UCSD-AML1 (cell line): ENCODE results near the gene MAN2B2.

Experiments used
- DNase-seq: peaks from one replicate; lab custom pipeline; 2025; ENCODE audit not compliant: unreplicated experiment; lab: John Stamatoyannopoulos, UW

The MAN2B2 gene

GRCh38 chr4:6566391-6567190 lies 8.4 kb upstream of the MAN2B2 start:
- no peak for DNase-seq

GRCh38 chr4:6567218-6567617 lies 7.8 kb upstream of the MAN2B2 start:
- DNase-seq, result no peak

- no peak for DNase-seq
These were observed 6.8 kb upstream of the MAN2B2 start for GRCh38 chr4:6568148-6568547.

GRCh38 chr4:6568689-6569332 lies 6.2 kb upstream of the MAN2B2 start:
- DNase-seq, result no peak

GRCh38 chr4:6571608-6572007 lies 3.4 kb upstream of the MAN2B2 start:
- DNase-seq, result no peak

GRCh38 chr4:6573551-6573950 lies 1.4 kb upstream of the MAN2B2 start:
- no peak for DNase-seq

- DNase-seq, result no peak
These were observed 823 bp upstream of the MAN2B2 start for GRCh38 chr4:6573986-6574746.

GRCh38 chr4:6575503-6576240 lies 683 bp downstream of the MAN2B2 start:
- no peak for DNase-seq

- DNase-seq, result no peak
These were observed 1.5 kb downstream of the MAN2B2 start for GRCh38 chr4:6576512-6576911.

GRCh38 chr4:6576932-6577331 lies 1.9 kb downstream of the MAN2B2 start:
- no peak for DNase-seq

- DNase-seq, result no peak
These were observed 2.4 kb downstream of the MAN2B2 start for GRCh38 chr4:6577409-6577808.

- no peak for DNase-seq
These were observed 3.2 kb downstream of the MAN2B2 start for GRCh38 chr4:6578221-6578620.

- no peak for DNase-seq
These were observed 5.4 kb downstream of the MAN2B2 start for GRCh38 chr4:6580353-6580752.

- no peak for DNase-seq
These were observed 6.7 kb downstream of the MAN2B2 start for GRCh38 chr4:6581566-6582121.

- DNase-seq, result no peak
These were observed 8.0 kb downstream of the MAN2B2 start for GRCh38 chr4:6582889-6583490.

GRCh38 chr4:6584865-6585264 lies 9.9 kb downstream of the MAN2B2 start:
- no peak for DNase-seq

GRCh38 chr4:6586715-6587325 lies 11.8 kb downstream of the MAN2B2 start:
- DNase-seq, result no peak

GRCh38 chr4:6589444-6589843 lies 14.5 kb downstream of the MAN2B2 start:
- no peak for DNase-seq

GRCh38 chr4:6591313-6591712 lies 16.3 kb downstream of the MAN2B2 start:
- DNase-seq, result no peak

GRCh38 chr4:6591781-6592180 lies 16.8 kb downstream of the MAN2B2 start:
- no peak for DNase-seq
